ENCODE measurements around the gene MFSD12. TPM values are rescaled to one million over a fixed set of nuclear protein-coding genes. Genes with fewer than 3 reads are reported as not detected.

The MFSD12 gene
- total and polyA plus RNA-seq, 4 donors, result 9.4 to 43.6 (median 24.6) TPM

GRCh38 chr19:3536429-3537100 is 20.8 kb downstream of the MFSD12 start:
- TF ChIP-seq YY1 (IDR thresholded peaks at IDR 0.05) (no peak), GABPA (IDR thresholded peaks at IDR 0.05 in 1 of 2, conservative IDR thresholded peaks at IDR 0.05 in 1 of 2) (no peak), RXRA (IDR thresholded peaks at IDR 0.05) (no peak), SP1 (IDR thresholded peaks at IDR 0.05) (no peak), CTCF (IDR thresholded peaks at IDR 0.05; ENCODE audit: low read depth, low read length, missing input control) (no peak), FOXA1 (IDR thresholded peaks at IDR 0.05) (no peak), JUND (IDR thresholded peaks at IDR 0.05) (no peak), NR2F2 (IDR thresholded peaks at IDR 0.05) (no peak), RAD21 (IDR thresholded peaks at IDR 0.05) (no peak), HNF4G (IDR thresholded peaks at IDR 0.05) (no peak), HNF4A (conservative IDR thresholded peaks at IDR 0.05) (no peak), TAF1 (conservative IDR thresholded peaks at IDR 0.05) (no peak), EGR1 (IDR thresholded peaks at IDR 0.05; ENCODE audit: low read depth in 2 of 2) (no peak)
- TF ChIP-seq, protein P1, sequence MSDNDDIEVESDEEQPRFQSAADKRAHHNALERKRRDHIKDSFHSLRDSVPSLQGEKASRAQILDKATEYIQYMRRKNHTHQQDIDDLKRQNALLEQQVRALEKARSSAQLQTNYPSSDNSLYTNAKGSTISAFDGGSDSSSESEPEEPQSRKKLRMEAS (IDR thresholded peaks at IDR 0.05), result no peak
- TF ChIP-seq, protein P2, sequence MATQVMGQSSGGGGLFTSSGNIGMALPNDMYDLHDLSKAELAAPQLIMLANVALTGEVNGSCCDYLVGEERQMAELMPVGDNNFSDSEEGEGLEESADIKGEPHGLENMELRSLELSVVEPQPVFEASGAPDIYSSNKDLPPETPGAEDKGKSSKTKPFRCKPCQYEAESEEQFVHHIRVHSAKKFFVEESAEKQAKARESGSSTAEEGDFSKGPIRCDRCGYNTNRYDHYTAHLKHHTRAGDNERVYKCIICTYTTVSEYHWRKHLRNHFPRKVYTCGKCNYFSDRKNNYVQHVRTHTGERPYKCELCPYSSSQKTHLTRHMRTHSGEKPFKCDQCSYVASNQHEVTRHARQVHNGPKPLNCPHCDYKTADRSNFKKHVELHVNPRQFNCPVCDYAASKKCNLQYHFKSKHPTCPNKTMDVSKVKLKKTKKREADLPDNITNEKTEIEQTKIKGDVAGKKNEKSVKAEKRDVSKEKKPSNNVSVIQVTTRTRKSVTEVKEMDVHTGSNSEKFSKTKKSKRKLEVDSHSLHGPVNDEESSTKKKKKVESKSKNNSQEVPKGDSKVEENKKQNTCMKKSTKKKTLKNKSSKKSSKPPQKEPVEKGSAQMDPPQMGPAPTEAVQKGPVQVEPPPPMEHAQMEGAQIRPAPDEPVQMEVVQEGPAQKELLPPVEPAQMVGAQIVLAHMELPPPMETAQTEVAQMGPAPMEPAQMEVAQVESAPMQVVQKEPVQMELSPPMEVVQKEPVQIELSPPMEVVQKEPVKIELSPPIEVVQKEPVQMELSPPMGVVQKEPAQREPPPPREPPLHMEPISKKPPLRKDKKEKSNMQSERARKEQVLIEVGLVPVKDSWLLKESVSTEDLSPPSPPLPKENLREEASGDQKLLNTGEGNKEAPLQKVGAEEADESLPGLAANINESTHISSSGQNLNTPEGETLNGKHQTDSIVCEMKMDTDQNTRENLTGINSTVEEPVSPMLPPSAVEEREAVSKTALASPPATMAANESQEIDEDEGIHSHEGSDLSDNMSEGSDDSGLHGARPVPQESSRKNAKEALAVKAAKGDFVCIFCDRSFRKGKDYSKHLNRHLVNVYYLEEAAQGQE (IDR thresholded peaks at IDR 0.05), result no peak
- TF ChIP-seq, protein P3, sequence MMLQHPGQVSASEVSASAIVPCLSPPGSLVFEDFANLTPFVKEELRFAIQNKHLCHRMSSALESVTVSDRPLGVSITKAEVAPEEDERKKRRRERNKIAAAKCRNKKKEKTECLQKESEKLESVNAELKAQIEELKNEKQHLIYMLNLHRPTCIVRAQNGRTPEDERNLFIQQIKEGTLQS (IDR thresholded peaks at IDR 0.05), result no peak
- TF ChIP-seq, protein P4, sequence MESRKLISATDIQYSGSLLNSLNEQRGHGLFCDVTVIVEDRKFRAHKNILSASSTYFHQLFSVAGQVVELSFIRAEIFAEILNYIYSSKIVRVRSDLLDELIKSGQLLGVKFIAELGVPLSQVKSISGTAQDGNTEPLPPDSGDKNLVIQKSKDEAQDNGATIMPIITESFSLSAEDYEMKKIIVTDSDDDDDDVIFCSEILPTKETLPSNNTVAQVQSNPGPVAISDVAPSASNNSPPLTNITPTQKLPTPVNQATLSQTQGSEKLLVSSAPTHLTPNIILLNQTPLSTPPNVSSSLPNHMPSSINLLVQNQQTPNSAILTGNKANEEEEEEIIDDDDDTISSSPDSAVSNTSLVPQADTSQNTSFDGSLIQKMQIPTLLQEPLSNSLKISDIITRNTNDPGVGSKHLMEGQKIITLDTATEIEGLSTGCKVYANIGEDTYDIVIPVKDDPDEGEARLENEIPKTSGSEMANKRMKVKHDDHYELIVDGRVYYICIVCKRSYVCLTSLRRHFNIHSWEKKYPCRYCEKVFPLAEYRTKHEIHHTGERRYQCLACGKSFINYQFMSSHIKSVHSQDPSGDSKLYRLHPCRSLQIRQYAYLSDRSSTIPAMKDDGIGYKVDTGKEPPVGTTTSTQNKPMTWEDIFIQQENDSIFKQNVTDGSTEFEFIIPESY (IDR thresholded peaks at IDR 0.05), result no peak
- H3K4me1 ChIP-seq (ENCODE audit: control insufficient read depth in 4 of 4, insufficient read depth in 4 of 4, low read length in 3 of 4), result no peaks in the 10 kb centered on the region
- H3K36me3 ChIP-seq (ENCODE audit: control insufficient read depth in 4 of 4, insufficient read depth in 3 of 4, low read depth in 1 of 4, low read length in 3 of 4), result peaks cover 4 to 52% (median 20%) of the 10 kb centered on the region in 4 donors
- no peak for DNase-seq (ENCODE audit: low spot score)
- H3K27ac ChIP-seq (ENCODE audit: low read depth in 1 of 2, low read length in 2 of 2), result no peak overlapping the region
- no peak overlapping the region for H3K9ac ChIP-seq (ENCODE audit: low read depth in 1 of 2, low read length in 2 of 2)
- no peaks in the 10 kb centered on the region for H3K9me3 ChIP-seq (ENCODE audit: control insufficient read depth in 4 of 4, low read length in 3 of 4)
- no peak overlapping the region for H3K4me3 ChIP-seq (ENCODE audit: low read depth in 1 of 3, low read length in 3 of 3)
- no peaks in the 10 kb centered on the region for H3K27me3 ChIP-seq (ENCODE audit: control insufficient read depth in 4 of 4, insufficient read depth in 4 of 4, low read length in 3 of 4)
- WGBS, result 90% methylated on average over 27 of the region's 27 CpGs

Data from liver (tissue), 9 donors.